Psoas muscle (tissue), 8 donors: ENCODE data around the gene PDLIM3. TPM values are rescaled to one million over a fixed set of nuclear protein-coding genes. Genes with fewer than 3 reads are reported as not detected.

ENCODE experiments used
- ATAC-seq, 4 donors: fragments of 200-7000 bp; cut with Tn5 transposase; one replicate each; pipeline ENCODE4 v1.9.1; 2020; ENCODE audit warnings: moderate library complexity in 3 of 4, mild to moderate bottlenecking in 2 of 4
- DNase-seq, 2 donors: peaks; one replicate each; pipeline ENCODE4 v3.0.0-alpha.2; 2020
- H3K27ac ChIP-seq: fragments of 200-600 bp; one replicate; pipeline ENCODE4 v1.8.0; 2022
- H3K27me3 ChIP-seq, 3 donors: fragments of 200-600 bp in 1 of 3; one replicate each; pipeline versions ENCODE4 v1.6.1 to v1.8.0; 2013 to 2022; ENCODE audit warnings: low read length in 2 of 3, mild to moderate bottlenecking in 2 of 3, moderate library complexity in 1 of 3; ENCODE audit not compliant: insufficient read depth in 3 of 3
- H3K36me3 ChIP-seq, 2 donors: fragments of 200-600 bp in 1 of 2; one replicate each; pipeline versions ENCODE4 v1.6.1 to v1.8.0; 2013 to 2022; ENCODE audit warnings: low read depth in 1 of 2, mild to moderate bottlenecking in 1 of 2, moderate library complexity in 1 of 2; ENCODE audit not compliant: insufficient read depth in 1 of 2
- H3K4me1 ChIP-seq: fragments of 200-600 bp; one replicate; pipeline ENCODE4 v1.8.0; 2022
- H3K4me3 ChIP-seq: fragments of 200-600 bp; one replicate; pipeline ENCODE4 v1.8.0; 2022; ENCODE audit warnings: mild to moderate bottlenecking
- H3K9me3 ChIP-seq: fragments of 200-600 bp; one replicate; pipeline ENCODE4 v1.8.0; 2022
- CTCF ChIP-seq: fragments of 200-600 bp; IDR thresholded peaks from one replicate; pipeline ENCODE4 v1.8.0; 2022; ENCODE audit warnings: antibody characterized with exemption
- WGBS, 3 donors: extraction: QIAGEN DNeasy Blood & Tissue Kit; methylation state at CpG; one replicate each; pipeline versions ENCODE4 v1.1.6 to v1.1.7; 2013; 5-methylcytosine and 5-hydroxymethylcytosine counted together
- intact Hi-C, 2 donors: fragments of 100-400 bp; cut with DNase I; formaldehyde crosslinking; loops; one replicate each; pipeline versions ENCODE4 v1.11.0 to v1.14.2; 2022
- polyA plus RNA-seq, 3 donors: library from polyadenylated mRNA; stranded (reverse); fragments of 200-250 nt; gene quantifications; one replicate each; pipeline ENCODE4 v1.2.3, GENCODE V29; 2013
- total RNA-seq, 4 donors: library from RNA; stranded (reverse); fragmentation: NEBNext Ultra II Directional in 2 of 4; extraction: Animal tissue kit (Norgen Biotek cat#: 25700) in 2 of 4; gene quantifications; one replicate each; pipeline versions ENCODE4 v1.2.1 to v1.2.4, GENCODE V29; 2021 to 2023
- donor health status: healthy with polysubstance abuse.
- donor health status: DM: no; HTN: no; CAD: no; lungs with moderate emphysema.
- donor health status: Bipolar disorder and iron deficiency.
- donor health status: healthy.
- donor health status: DM: yes; HTN: yes; CAD: no.
- donor health status: DM: no; HTN: no; CAD: no.
- donor health status: DM: no; HTN: no; CAD: no.
- donor health status: DM: yes; HTN: yes; CAD: no.

Gene PDLIM3
- total and polyA plus RNA-seq, 7 donors: 703 to 5,341 (median 2,718) TPM

GRCh38 chr4:185479507-185479971, 55.8 kb downstream of the PDLIM3 start:
- Histone ChIP-seq H3K9me3 (no peaks in the 10 kb centered on the region), H3K4me3 (peak overlapping the region; percentile 50), H3K4me1 (peaks cover 30% of the 10 kb centered on the region), H3K36me3 (no peaks in the 10 kb centered on the region), H3K27me3 (no peaks in the 10 kb centered on the region), H3K27ac (peak overlapping the region; percentile 83)
- DNase-seq: no peak
- 26 to 30% (median 29%) methylated on average over 1 of the region's 1 CpG for WGBS, 3 donors
- no peak for TF ChIP-seq CTCF
- intact Hi-C loops: no loop called here
- peak; percentile 84 to 93 (median 88) for ATAC-seq

GRCh38 chr4:185473247-185473646, 62.1 kb downstream of the PDLIM3 start:
- no peak for ATAC-seq
- no peaks in the 10 kb centered on the region for H3K4me1 ChIP-seq
- no peak for DNase-seq
- H3K27me3 ChIP-seq: no peaks in the 10 kb centered on the region
- no peak overlapping the region for H3K4me3 ChIP-seq
- H3K27ac ChIP-seq: no peak overlapping the region
- H3K9me3 ChIP-seq: no peaks in the 10 kb centered on the region
- intact Hi-C loops: loop anchor here (5.0 kb wide), 2 partner anchors 124 to 564 kb away; no protein-coding TSS in a partner anchor
- WGBS, 3 donors: 94 to 100% (median 98%) methylated on average over 8 of the region's 8 CpGs
- no peak for TF ChIP-seq CTCF
- no peaks in the 10 kb centered on the region for H3K36me3 ChIP-seq

- Histone ChIP-seq H3K4me3 (peak overlapping the region; percentile 74), H3K36me3 (no peaks in the 10 kb centered on the region), H3K27me3 (no peaks in the 10 kb centered on the region), H3K27ac (peak overlapping the region; percentile 83), H3K9me3 (no peaks in the 10 kb centered on the region), H3K4me1 (no peaks in the 10 kb centered on the region)
- intact Hi-C loops: loop anchor here (5.0 kb wide), 2 partner anchors 125 to 565 kb away; no protein-coding TSS in a partner anchor
- TF ChIP-seq CTCF: no peak
- DNase-seq (no peak), ATAC-seq (no peak)
- 20 to 49% (median 27%) methylated on average over 10 of the region's 10 CpGs for WGBS, 3 donors
These were observed 63.2 kb downstream of the PDLIM3 start for GRCh38 chr4:185472103-185472542.

- H3K4me1 ChIP-seq: no peaks in the 10 kb centered on the region
- H3K27me3 ChIP-seq: no peaks in the 10 kb centered on the region
- WGBS, 3 donors: 1 to 3% (median 2%) methylated on average over 25 to 92 of the region's 93 CpGs
- TF ChIP-seq CTCF: peak; percentile 74
- DNase-seq: peak; percentile 93 to 97
- H3K27ac ChIP-seq: peak within 1 kb of the TSS; percentile 83
- H3K36me3 ChIP-seq: no peaks in the 10 kb centered on the region
- intact Hi-C loops: loop anchor here (2.0 to 5.0 kb wide), 3 partner anchors 121 to 566 kb away; no protein-coding TSS in a partner anchor
- H3K4me3 ChIP-seq: peak within 1 kb of the TSS; percentile 77
- peak; percentile 93 to 98 (median 96) for ATAC-seq
- H3K9me3 ChIP-seq: no peaks in the 10 kb centered on the region
These were observed 63.8 kb downstream of the PDLIM3 start, which contains the start of gene CCDC110 for GRCh38 chr4:185471235-185472102. Gene CCDC110, minus strand, starts transcription at chr4:185471733. Its CDS starts 50 bp downstream, at chr4:185471683.
